Activated T-cell treated with anti-CD3 and anti-CD28 coated beads, Interleukin-2, amount 50 U/mL, for 1 hour (primary cell): ENCODE results near the gene EPB41L4A.
"Not testable (repeated sequence)": the region's sequence is repeated elsewhere in the genome, so short reads cannot be mapped to it uniquely, and the experiment has no call there.

Source experiments
- DNase-seq: peaks from one replicate; pipeline ENCODE4 v3.0.0-alpha.2; 2020

Gene EPB41L4A

GRCh38 chr5:112419164-112419985, at the start of gene EPB41L4A:
Gene EPB41L4A (minus strand): TSS chr5:112419277. CDS start chr5:112419039, 238 bp downstream.
- DNase-seq, result no peak

DNA sequence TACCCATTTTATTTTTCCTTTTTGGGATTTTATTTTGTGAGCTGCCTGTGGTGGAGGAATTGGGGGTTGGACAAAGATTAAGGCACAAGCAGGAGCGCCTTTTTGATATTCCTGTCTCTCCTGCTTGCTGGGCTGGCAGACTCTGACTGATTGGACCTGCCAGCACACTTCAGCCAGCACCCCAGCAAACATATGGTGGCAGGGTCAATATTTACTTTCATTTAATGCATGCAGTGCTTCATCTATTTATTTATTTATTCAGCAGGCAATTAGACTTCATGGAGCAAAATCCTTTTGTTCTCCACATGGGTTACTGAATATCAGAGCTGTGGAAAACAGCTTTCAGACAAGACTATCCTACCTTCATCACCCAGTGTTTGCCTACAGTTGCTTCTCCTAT, 48.4 kb upstream of the EPB41L4A start:
- DNase-seq, result no peak

GRCh38 chr5:112466261-112466660, 47.2 kb upstream of the EPB41L4A start:
- not testable (repeated sequence) for DNase-seq

- not testable (repeated sequence) for DNase-seq
These were observed 28.2 kb upstream of the EPB41L4A start for GRCh38 chr5:112447187-112447760.

DNA sequence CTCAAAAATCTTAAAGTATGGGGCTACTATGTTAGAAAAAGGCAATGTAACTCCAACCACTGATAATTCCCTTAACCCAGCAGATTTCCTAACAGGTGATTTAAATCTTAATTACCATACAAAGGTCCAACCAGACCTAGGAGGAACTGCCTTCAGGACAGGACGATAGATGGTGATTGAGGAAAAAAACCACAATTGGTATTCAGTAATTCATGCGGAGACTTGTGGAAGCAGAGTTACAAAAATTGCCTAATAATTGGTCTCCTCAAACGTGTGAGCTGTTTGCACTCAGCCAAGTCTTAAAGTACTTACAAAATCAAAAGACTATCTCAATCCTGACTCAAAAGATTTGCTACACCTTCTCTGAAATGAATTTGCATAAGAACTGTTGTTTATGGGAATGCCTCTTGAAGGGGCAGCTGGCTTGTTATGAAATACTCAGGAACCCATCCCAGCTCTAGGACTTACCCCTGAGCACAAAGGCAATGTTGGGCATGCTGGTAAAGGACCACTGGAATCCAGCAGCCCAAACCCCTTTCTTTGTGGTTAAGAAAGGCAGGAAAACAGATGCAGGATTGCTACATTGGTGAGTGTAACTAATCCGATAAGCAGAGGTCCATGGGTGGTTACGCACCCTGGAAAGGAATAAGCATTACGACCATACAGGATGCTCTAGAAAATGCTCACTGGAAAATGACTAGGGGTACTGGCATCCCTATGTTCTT, 26.7 kb upstream of the EPB41L4A start:
- no peak for DNase-seq

GRCh38 chr5:112443932-112444331, 24.9 kb upstream of the EPB41L4A start:
- DNase-seq, result not testable (repeated sequence)

DNA sequence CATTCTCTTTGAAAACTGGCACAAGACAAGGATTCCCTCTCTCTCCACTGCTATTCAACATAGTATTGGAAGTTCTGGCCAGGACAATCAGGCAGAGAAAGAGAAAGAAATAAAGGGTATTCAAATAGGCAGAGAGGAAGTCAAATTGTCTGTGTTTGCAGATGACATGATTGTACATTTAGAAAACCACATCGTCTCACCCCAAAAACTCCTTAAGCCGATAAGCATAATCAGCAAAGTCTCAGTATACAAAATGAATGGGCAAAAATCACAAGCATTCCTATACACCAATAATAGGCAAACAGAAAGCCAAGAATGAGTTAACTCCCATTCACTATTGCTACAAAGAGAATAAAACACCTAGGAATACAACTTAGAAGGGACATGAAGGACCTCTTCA, 21.0 kb upstream of the EPB41L4A start:
- DNase-seq, result no peak

DNA sequence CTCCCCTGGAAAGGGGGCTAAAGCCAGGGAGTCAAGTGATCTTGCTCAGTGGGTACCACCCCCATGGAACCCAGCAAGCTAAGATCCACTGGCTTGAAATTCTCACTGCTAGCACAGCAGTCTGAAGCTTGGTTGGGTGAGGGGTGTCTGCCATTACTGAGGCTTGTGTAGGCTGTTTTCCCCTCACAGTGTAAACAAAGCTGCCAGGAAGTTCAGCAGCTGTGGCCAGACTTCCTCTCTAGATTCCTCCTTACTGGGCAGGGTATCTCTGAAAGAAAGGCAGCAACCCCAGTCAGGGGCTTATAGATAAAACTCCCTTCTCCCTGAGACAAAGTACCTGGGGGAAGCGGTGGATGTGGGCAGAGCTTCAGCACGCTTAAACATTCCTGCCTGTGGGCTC, 17.1 kb upstream of the EPB41L4A start:
- no peak for DNase-seq

DNA sequence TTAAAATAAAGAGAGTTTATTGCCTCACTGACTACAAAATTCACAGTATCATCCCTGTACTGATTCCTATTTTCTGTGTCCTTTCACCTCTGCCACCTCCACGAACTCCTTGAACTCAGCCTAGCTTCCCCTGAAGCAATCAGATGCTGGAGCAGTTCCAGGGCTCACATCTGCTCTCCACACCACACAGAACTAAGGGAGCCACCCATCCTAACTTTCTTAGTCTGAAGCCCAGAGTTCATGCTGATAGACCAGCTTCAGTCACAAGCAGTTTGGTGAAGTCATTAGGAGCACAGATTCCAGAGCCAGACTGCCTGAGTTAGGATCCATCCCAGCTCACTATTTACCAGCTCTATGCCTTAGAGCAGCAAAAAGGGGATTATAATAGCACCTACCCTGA, 15.6 kb upstream of the EPB41L4A start:
- no peak for DNase-seq

- not testable (repeated sequence) for DNase-seq
These were observed 7.1 kb upstream of the EPB41L4A start for GRCh38 chr5:112426202-112426601.

DNA sequence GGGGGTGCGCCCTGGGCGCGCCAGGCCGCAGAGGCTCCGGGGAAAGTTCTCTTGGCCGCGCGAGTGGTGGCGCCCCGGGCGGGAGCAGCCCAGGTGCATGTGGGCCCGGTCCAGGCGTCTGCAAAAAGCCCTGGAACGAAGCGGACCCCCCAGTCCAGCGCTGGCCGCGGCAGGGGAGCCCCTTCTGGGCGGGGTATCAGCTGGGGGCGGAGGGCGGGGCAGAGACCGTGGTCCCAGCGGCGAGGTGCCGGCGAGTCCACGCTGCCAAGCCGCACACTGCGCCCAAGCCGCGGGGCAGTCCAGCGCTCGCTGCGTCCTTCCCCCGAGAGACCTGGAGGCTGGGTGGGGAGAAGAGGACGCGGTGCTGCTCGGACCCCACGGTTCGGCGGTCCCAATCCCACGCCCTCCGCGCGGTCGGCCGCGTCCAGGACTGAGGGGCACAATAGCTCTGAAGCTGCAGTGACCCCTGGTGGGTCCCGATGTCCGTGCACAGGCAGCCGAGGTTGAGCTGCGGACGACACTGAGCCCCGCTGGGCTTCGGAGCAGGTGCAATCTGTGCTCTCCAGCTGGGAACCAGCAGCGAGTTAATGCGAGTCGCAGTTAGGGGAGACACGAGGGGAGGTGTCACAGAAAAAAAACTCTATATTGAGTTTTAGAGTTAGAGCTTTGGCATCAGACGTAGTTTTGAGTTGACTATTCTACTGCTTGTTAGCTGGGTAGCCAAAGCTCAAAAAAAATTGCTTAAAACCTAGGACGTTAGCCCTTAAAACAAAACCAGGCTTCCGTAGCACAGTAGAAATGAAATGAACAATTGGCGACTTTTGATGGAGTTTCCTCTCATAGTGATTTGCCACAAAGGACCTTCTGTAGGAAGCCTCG, 1.1 kb upstream of the EPB41L4A start:
- DNase-seq, result no peak

DNA sequence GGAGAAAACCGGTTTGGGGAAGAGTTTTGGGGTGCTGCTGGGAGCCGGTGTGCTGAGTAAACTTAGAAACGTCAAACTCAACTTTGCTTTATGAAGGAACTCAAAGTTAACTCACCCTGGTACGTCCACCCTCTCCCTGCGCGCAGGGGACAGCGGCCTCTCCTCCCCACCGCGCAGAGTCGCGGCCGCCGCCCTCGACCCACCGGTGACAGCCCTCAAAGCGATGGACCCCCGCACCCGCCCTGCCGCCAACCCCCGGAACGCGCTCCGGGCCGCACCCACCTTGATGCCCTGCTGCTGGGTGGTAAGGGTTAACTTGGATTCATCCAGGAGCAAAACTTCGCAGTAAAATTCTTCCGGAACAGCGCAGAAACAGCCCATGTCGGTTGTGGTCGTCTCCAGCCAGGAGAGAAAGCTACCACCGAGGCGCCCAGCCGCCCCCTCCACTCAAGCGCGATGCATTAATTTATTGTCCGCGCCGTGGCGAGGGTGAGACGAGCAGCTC, 366 bp downstream of the EPB41L4A start:
- DNase-seq, result no peak

DNA sequence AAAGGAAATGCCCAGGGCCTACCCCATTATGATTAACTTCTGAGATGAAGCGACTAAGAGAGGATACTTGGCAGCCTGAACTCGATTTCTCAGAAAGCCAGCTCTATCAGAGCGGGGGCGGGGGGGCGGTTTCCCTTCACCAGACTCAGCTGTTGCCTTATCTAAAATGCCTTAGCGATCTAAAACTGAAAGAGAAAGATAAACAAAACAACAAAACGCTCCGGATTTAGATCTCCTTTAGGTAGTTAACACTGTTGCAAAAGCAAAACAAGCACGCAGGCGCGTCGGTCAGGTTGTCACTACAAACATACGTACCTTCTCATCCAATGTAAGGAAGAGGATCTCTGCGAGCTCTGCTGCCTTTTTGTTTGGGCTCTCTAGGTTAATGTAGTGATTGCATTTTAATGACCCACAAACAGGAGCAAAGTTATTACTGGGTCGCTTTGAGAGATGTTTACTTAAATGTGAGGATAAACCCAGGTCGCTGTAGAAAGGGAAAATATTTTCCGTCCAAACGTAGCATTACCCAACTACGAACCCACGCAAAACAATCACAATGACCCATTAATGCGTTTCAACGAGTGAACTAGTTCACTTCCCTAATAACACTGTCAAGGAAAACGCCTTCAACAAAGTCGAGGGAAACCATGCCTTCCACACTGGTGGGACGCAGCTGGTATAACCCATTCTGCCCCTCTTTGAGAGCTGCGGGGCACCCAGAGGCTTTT, 982 bp downstream of the EPB41L4A start:
- DNase-seq, result no peak

- no peak for DNase-seq
These were observed 3.5 kb downstream of the EPB41L4A start for GRCh38 chr5:112415552-112415951.

DNA sequence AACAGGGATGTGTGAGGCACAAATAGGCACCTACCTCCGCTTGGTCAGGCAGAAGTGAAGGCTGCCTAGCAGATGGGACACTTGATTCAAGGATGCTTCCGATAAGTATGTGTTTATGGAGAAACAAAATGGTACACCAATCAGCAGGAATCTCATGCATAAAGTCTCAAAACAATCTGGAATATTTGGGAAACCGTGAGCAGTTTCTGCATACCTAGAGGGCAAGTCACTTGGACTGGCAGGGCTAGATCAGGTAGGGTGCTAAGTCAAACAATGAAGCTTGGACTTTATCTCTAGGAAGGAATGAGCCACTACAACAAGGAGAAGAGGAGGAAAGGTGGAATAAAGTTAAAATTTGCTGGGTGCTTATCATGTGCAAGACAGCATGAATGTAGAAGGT, 5.5 kb downstream of the EPB41L4A start:
- no peak for DNase-seq

GRCh38 chr5:112412346-112412745, 6.7 kb downstream of the EPB41L4A start:
- DNase-seq, result no peak

DNA sequence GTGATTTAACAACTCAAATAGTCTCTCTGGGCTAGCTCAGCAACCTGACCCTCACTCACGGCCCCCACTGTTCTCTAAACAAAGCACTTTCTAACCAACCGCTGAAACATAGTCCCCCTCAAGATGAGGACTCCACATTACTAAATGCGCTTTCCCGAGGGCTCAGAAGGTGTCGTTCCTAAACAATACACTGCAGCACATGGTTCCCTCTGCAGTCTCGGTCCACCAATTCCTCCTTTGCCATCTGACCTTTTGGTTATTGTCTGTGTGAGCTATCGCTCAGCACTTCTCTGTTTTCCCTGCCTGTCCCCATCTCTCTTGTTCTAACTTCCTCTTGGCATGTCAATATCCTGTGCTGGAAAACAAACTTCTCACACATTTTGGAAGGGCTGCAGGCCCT, 7.2 kb downstream of the EPB41L4A start:
- no peak for DNase-seq

DNA sequence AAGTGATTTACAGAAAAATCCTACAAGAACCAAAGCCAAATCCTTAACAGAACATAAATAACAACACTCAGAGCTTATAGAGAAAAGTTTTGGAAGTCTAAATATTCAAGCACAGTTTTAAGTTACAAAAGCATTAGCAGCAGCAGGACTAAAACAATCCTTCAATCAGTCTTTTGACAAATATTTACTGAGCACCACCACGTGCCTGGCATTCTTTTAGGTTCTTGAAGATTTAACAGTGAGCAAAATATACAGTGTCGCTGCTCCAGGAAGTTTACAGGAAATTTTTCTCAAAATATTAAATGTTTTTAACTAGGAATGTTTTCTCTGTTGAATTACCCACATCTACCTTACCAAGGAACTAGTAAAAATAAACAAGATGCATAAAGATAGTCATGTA, 11.4 kb downstream of the EPB41L4A start:
- DNase-seq, result no peak

DNA sequence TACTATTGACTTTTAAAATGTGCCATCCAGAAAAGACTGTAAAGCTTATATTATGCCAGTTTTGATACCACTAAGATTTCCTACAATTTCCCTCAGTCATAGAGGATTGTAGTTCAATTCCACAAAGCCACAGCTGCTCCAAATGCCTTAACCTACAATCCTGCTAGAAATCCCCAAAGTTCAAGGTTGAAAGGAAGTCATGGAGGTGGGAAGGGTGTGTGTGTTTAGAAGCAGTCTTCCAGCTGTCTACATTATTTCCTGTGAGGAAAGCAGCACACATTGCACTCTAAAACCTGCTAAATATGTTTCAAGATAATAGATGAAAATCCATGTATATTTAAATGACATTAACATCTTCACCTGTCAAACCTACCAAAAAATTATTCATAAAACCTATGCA, 11.8 kb downstream of the EPB41L4A start:
- DNase-seq, result no peak

GRCh38 chr5:112403069-112403468, 16.0 kb downstream of the EPB41L4A start:
- no peak for DNase-seq

GRCh38 chr5:112401924-112402323, 17.2 kb downstream of the EPB41L4A start:
- no peak for DNase-seq

GRCh38 chr5:112397690-112398089, 21.4 kb downstream of the EPB41L4A start:
- DNase-seq, result no peak
